Measurements from ENCODE around the gene UNK. TPM values are rescaled to one million over a fixed set of nuclear protein-coding genes. Genes with fewer than 3 reads are reported as not detected.

Gene UNK
- total RNA-seq, 1 experiment from 2014 or later, result 16.0 TPM

GRCh38 chr17:75836605-75837004 lies 52.0 kb downstream of the UNK start:
- TF ChIP-seq, protein P1, sequence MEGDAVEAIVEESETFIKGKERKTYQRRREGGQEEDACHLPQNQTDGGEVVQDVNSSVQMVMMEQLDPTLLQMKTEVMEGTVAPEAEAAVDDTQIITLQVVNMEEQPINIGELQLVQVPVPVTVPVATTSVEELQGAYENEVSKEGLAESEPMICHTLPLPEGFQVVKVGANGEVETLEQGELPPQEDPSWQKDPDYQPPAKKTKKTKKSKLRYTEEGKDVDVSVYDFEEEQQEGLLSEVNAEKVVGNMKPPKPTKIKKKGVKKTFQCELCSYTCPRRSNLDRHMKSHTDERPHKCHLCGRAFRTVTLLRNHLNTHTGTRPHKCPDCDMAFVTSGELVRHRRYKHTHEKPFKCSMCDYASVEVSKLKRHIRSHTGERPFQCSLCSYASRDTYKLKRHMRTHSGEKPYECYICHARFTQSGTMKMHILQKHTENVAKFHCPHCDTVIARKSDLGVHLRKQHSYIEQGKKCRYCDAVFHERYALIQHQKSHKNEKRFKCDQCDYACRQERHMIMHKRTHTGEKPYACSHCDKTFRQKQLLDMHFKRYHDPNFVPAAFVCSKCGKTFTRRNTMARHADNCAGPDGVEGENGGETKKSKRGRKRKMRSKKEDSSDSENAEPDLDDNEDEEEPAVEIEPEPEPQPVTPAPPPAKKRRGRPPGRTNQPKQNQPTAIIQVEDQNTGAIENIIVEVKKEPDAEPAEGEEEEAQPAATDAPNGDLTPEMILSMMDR (IDR thresholded peaks at IDR 0.05; ENCODE audit: unreplicated experiment), result no peak
- Mint-ChIP-seq H3K4me3 (ENCODE audit: unreplicated experiment) (no peak overlapping the region), H3K9me3 (ENCODE audit: unreplicated experiment) (no peaks in the 10 kb centered on the region), H3K36me3 (ENCODE audit: insufficient read depth, unreplicated experiment) (no peaks in the 10 kb centered on the region), H3K4me1 (ENCODE audit: insufficient read depth, unreplicated experiment) (peaks cover 7% of the 10 kb centered on the region), H3K27me3 (ENCODE audit: insufficient read depth, unreplicated experiment) (no peaks in the 10 kb centered on the region), H3K27ac (ENCODE audit: low read depth, unreplicated experiment) (no peak overlapping the region)
- intact Hi-C loops (cut with micrococcal nuclease), result no loop called here
- BruUV-seq (replicated peaks), result no TSS peak
- no peak for DNase-seq (ENCODE audit: unreplicated experiment)
- CTCF ChIA-PET, result interaction anchor here (0.6 to 1.6 kb wide), 4 partner anchors 11 to 147 kb away, joined by 3 to 7 read pairs (median 4); no protein-coding TSS in a partner anchor
- POLR2A ChIA-PET, result interaction anchor here (0.6 to 0.7 kb wide), 2 partner anchors 19 to 50 kb away, joined by 3 to 4 read pairs; partner anchors contain the start of gene WBP2

DNA sequence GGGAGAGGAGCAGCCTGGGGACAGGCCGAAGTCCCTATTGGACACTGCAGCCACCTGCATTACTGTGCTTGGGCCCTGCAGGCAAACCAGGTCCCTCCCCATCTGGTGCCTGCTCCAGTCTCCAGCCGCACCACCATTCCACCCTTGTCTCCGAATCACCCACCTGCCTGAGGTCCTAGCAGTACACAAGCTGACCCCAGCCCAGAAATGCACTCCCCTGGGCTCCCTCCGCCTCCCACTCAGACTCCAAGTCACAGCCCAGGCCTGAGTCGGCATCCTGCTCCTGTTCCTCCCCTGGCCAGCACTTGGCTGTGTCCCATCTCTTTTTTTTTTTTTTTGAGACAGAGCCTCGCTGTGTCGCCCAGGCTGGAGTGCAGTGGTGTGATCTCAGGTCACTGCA lies 53.3 kb downstream of the UNK start:
- intact Hi-C loops (cut with micrococcal nuclease), result no loop called here
- no peaks in the 10 kb centered on the region for H3K27me3 Mint-ChIP-seq (ENCODE audit: insufficient read depth, unreplicated experiment)
- no peaks in the 10 kb centered on the region for H3K36me3 Mint-ChIP-seq (ENCODE audit: insufficient read depth, unreplicated experiment)
- H3K4me1 Mint-ChIP-seq (ENCODE audit: insufficient read depth, unreplicated experiment), result no peaks in the 10 kb centered on the region
- ChIA-PET CTCF (interaction anchor here (0.6 to 1.6 kb wide), 2 partner anchors 10 to 219 kb away, joined by 3 to 4 read pairs; no protein-coding TSS in a partner anchor), POLR2A (interaction anchor here (1.1 kb wide), 1 partner anchor 41 kb away, joined by 3 read pairs; the partner anchor contains the start of gene TRIM47)
- DNase-seq (ENCODE audit: unreplicated experiment), result no peak
- no peaks in the 10 kb centered on the region for H3K9me3 Mint-ChIP-seq (ENCODE audit: unreplicated experiment)
- TF ChIP-seq, protein P1 (IDR thresholded peaks at IDR 0.05; ENCODE audit: unreplicated experiment), result no peak
- H3K4me3 Mint-ChIP-seq (ENCODE audit: unreplicated experiment), result no peak overlapping the region
- no peak overlapping the region for H3K27ac Mint-ChIP-seq (ENCODE audit: low read depth, unreplicated experiment)
- no TSS peak for BruUV-seq (replicated peaks)

DNA sequence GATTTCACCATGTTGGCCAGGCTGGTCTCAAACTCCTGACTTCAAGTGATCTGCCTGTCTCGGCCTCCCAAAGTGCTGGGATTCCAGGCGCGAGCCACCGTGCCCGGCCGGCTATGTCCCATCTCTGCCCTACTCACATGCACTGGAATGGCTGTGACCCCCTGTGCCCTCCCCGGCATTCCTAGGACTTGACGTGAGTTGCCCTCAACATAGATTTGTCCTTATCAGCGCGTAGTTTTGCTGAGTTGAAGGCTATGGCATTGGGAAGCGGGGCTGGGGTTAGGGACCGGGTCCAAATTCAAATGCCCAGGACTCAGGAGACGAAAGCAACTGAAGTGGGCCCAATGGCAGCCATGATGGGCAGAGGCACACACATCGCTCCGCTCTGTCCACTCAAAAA lies 53.8 kb downstream of the UNK start:
- H3K4me1 Mint-ChIP-seq (ENCODE audit: insufficient read depth, unreplicated experiment), result no peaks in the 10 kb centered on the region
- no TSS peak for BruUV-seq (replicated peaks)
- H3K27me3 Mint-ChIP-seq (ENCODE audit: insufficient read depth, unreplicated experiment), result no peaks in the 10 kb centered on the region
- CTCF ChIA-PET, result no interaction called here
- POLR2A ChIA-PET, result interaction anchor here (0.7 to 1.1 kb wide), 2 partner anchors 40 to 53 kb away, joined by 3 to 4 read pairs; partner anchors contain the start of gene TRIM47
- H3K9me3 Mint-ChIP-seq (ENCODE audit: unreplicated experiment), result no peaks in the 10 kb centered on the region
- DNase-seq (ENCODE audit: unreplicated experiment), result no peak
- no peaks in the 10 kb centered on the region for H3K36me3 Mint-ChIP-seq (ENCODE audit: insufficient read depth, unreplicated experiment)
- intact Hi-C loops (cut with micrococcal nuclease), result no loop called here
- no peak overlapping the region for H3K27ac Mint-ChIP-seq (ENCODE audit: low read depth, unreplicated experiment)
- TF ChIP-seq, protein P1 (IDR thresholded peaks at IDR 0.05; ENCODE audit: unreplicated experiment), result no peak
- H3K4me3 Mint-ChIP-seq (ENCODE audit: unreplicated experiment), result no peak overlapping the region

DNA sequence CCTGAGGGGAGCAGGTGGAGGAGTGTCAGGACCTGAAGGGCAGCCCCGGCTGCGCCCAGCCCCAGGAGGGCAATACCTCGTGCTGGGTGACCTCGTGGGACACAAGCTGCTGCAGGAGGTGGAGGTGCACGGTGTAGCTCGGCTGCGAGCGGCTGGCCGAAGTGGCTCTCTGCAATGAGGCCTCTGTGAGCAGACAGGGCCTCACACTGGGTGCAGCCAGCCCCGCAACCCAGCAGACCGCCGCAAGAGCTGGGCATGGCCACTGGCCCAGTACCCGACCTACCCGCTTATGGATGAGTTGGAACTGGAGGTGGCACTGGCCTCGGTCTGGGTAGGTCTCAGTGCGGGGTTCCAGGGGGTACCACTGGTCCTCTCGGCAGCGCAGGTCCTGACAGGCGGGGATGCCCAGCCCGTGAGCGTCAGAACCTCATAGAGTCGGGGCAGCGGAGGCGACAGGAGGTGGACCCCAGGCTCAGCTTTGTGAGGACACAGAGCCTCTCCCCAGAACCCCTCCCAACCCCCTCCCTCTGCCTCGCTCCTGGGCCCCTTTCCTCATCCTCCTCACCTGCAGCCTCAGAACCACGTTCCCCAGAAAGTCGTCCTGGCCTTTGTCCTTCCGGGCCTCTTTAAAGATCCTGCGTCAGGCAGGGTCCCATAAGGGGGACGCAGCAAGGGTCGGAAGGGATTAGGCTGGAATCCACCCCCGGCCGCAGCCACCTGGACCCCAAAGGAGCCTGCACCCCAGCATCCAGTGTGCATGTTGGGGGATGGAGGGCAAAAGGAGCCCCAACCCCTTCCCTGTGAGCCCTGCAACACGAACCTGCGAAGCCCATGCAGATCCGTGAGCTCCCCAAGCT lies 55.6 kb downstream of the UNK start:
- Mint-ChIP-seq H3K4me3 (ENCODE audit: unreplicated experiment) (no peak overlapping the region), H3K36me3 (ENCODE audit: insufficient read depth, unreplicated experiment) (peaks cover under 1% of the 10 kb centered on the region), H3K27ac (ENCODE audit: low read depth, unreplicated experiment) (no peak overlapping the region), H3K9me3 (ENCODE audit: unreplicated experiment) (no peaks in the 10 kb centered on the region), H3K4me1 (ENCODE audit: insufficient read depth, unreplicated experiment) (peaks cover 2% of the 10 kb centered on the region), H3K27me3 (ENCODE audit: insufficient read depth, unreplicated experiment) (no peaks in the 10 kb centered on the region)
- intact Hi-C loops (cut with micrococcal nuclease), result no loop called here
- DNase-seq (ENCODE audit: unreplicated experiment), result no peak
- BruUV-seq (replicated peaks), result no TSS peak
- CTCF ChIA-PET, result interaction anchor here (0.6 kb wide), 1 partner anchor 166 kb away, joined by 3 read pairs; no protein-coding TSS in a partner anchor
- POLR2A ChIA-PET, result interaction anchor here (0.6 to 0.7 kb wide), 2 partner anchors 168 to 263 kb away, joined by 3 read pairs; partner anchors contain the start of gene EXOC7
- TF ChIP-seq, protein P1 (IDR thresholded peaks at IDR 0.05; ENCODE audit: unreplicated experiment), result no peak
